ENCODE data around the gene MTHFSD.
"Not testable (repeated sequence)": the region's sequence is repeated elsewhere in the genome, so short reads cannot be mapped to it uniquely, and the experiment has no call there.

The MTHFSD gene

GRCh38 chr16:86554917-86555703, at the start of gene MTHFSD:
Gene MTHFSD, minus strand, starts transcription at chr16:86555235. Its CDS starts 51 bp downstream, at chr16:86555184.
- peak; percentile 94 for DNase-seq

GRCh38 chr16:86604436-86605193, 49.6 kb upstream of the MTHFSD start:
- DNase-seq = no peak

DNA sequence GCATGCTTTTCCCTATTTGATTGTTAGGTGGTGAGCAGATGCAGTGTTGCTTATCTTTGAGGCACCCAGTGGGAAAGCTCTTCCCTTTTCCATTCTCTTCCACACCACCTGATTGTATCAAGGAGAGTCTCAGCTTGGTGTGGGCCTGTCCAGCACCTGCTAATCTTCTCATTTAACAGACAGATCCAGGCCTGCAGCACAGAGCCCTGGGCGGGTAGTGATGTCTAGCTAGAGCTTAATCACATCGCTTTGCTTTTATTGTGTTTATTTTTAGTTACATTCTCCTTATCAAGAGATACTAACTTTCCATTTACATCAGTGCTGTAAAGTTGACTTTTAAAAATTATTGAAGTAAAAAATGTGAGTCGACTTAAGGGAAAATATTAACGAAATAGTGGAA, 47.5 kb upstream of the MTHFSD start:
- DNase-seq = no peak

DNA sequence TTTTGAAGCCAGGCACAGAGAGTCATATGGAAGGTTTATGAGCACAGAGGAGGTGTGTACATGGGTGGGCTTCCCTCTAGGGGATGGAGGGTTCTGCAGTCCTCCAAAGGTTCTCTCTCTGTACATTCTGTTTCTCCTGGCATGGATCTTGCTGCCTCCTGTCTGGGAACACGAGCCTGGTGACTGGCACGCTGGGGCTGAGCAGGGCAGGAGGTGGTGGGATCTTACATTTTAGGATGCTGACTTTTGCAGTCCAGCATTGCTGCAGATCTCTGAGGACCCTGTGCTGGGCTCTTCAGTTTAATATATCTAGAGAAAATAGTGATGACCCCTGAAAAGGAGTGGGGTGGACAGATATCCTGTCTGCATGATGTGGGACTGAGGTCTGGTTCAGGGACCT, 46.3 kb upstream of the MTHFSD start:
- DNase-seq = no peak

DNA sequence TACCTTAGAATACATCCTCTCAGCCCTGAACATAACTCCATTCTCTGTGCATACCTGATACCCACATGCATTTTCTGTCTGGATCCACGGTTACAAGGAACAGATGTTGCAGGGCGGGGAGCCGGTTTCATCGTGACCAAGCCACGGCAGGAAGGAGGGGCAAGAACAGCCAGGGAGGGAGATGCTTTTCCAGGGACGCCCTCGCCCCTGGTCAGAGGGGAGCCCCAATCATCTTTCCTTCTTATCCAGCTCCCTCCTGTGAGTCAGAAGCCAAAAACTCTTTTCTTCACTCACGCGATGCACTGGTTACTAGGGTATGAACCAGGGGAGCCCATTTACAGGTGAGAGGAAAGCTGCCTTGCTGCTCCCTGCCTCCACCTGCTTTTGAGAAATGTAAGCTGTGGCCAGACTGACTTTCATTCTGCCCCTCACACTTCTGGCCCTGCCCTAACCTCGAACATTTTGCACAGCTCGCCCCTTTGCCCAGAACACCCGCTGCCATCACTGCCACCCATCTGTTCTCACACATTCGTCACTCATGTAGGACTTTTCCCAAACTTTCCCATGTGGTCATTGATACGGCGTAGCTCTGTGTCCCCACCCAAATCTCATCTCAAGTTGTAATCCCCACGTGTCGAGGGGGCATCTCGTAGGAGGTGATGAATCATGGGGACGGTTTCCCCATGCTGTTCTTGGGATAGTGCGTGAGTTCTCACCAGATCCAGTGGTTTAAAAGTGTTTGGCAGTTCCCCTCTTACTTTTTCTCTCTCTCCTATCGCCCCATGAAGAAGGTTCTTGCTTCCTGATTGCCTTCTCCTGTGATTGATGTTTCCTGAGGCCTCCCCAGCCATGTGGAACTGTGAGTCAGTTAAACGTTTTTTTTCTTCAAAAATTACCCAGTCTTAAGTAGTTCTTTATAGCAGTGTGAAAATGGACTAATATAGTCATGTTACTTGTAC, 43.9 kb upstream of the MTHFSD start:
- DNase-seq = no peak

- DNase-seq = no peak
Observed at GRCh38 chr16:86597880-86598606, 43.0 kb upstream of the MTHFSD start.

- no peak for DNase-seq
Observed at GRCh38 chr16:86597126-86597879, 42.3 kb upstream of the MTHFSD start.

DNA sequence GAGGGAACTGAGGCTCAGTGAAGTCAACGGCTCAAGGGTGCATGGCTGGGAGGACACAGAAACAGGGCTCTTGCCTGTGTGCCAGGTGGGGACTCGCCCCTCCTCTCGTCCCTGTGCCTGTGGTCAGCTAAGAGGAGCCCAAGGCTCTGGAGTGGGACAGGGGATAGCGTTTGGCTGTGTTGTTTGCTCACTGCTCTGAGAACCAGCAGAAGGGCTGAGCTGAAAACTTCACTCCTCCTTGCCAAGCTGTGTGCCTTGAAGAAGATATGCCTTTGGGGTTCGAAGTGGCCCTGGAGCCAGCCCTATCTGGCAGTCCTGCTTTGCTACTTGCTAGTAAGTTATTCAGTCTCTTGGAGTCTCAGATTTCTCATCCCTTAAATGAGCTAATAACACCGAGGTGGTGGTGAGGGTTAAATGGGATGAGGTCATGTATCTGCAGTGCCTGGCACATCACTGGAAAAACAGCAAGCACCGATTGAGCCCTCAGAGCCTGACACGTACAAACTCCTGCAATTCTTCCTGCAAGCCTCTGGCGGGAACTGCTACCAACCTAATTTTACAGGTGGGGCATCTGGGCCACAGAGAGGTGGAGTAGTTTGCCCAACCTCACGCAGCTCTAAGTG, 41.1 kb upstream of the MTHFSD start:
- no peak for DNase-seq

DNA sequence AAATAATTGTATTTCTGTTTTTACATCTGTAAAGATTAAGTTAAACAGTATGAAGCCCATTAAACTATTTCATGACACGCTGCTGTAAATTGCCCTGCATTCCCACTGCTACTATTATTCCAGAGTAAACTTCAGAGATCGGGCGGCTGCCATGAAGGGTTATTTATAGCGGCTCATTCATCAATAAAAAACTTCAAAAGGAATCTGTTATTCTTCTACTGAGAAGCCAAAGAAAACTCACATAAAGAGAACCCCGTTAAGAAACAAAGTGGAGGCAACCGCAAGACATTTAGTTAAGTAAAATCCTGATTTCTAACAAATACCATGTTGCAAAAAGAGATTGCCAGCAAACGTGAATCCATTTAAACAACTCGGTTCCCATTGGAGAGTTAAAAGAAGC, 39.7 kb upstream of the MTHFSD start:
- no peak for DNase-seq

GRCh38 chr16:86593913-86594620, 39.0 kb upstream of the MTHFSD start:
- DNase-seq = no peak

DNA sequence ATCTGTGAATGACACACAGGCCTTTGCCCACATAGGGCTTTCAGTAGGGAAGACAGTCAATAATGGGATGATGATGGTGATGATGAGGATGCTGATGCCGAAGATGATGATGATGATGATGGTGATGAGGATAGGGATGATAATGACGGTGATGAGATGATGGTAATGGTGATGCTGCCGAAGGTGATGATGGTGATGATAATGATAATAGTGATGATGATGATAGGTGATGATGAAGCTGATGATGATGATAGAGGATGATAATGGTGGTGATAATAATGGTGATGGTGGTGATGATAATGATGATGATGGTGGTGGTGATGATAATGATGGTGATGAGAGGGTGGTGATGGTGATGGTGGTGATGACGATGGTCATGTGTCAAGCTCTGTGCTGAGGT, 36.2 kb upstream of the MTHFSD start:
- no peak for DNase-seq

GRCh38 chr16:86590501-86591144, 35.6 kb upstream of the MTHFSD start:
- no peak for DNase-seq

GRCh38 chr16:86587955-86588354, 32.9 kb upstream of the MTHFSD start:
- not testable (repeated sequence) for DNase-seq

GRCh38 chr16:86587487-86587886, 32.5 kb upstream of the MTHFSD start:
- DNase-seq = no peak

GRCh38 chr16:86585821-86586611, 31.0 kb upstream of the MTHFSD start:
- no peak for DNase-seq

- no peak for DNase-seq
Observed at GRCh38 chr16:86584726-86585721, 30.0 kb upstream of the MTHFSD start.

- no peak for DNase-seq
Observed at GRCh38 chr16:86584071-86584685, 29.1 kb upstream of the MTHFSD start.

Data from retina (tissue), 1 donor.